NCI-H1417 (cell line): Measurements from ENCODE around the gene MEIS2.

Experiments used
- DNase-seq, 3 experiments: peaks; one replicate each; lab custom pipeline; 2025; lab: John Stamatoyannopoulos, UW

The MEIS2 gene

GRCh38 chr15:37112971-37113670, 12.8 kb upstream of the MEIS2 start:
- DNase-seq: peak in 1 of 3 experiments; percentile 30

- peak in 1 of 3 experiments; percentile 39 for DNase-seq
These were observed 11.8 kb upstream of the MEIS2 start for GRCh38 chr15:37112171-37112570.

- DNase-seq: peak in 2 of 3 experiments; percentile 40 to 43
These were observed 11.0 kb upstream of the MEIS2 start for GRCh38 chr15:37111427-37111717.

GRCh38 chr15:37109872-37110572, 9.7 kb upstream of the MEIS2 start:
- DNase-seq: peak in 2 of 3 experiments; percentile 64 to 94

- DNase-seq: peak in 2 of 3 experiments; percentile 73 to 93
These were observed 9.0 kb upstream of the MEIS2 start for GRCh38 chr15:37109168-37109871.

- DNase-seq: peak in 2 of 3 experiments; percentile 47 to 67
These were observed 8.2 kb upstream of the MEIS2 start for GRCh38 chr15:37108381-37109167.

- DNase-seq: peak in 2 of 3 experiments; percentile 47 to 77
These were observed 7.5 kb upstream of the MEIS2 start for GRCh38 chr15:37107744-37108380.

- peak in 2 of 3 experiments; percentile 67 to 81 for DNase-seq
These were observed 6.9 kb upstream of the MEIS2 start for GRCh38 chr15:37107071-37107743.

- peak in 2 of 3 experiments; percentile 67 to 84 for DNase-seq
These were observed 6.2 kb upstream of the MEIS2 start for GRCh38 chr15:37106490-37107001.

GRCh38 chr15:37105889-37106288, 5.5 kb upstream of the MEIS2 start:
- DNase-seq: peak in 2 of 3 experiments; percentile 47 to 69

GRCh38 chr15:37105029-37105428, 4.7 kb upstream of the MEIS2 start:
- peak in 1 of 3 experiments; percentile 62 for DNase-seq

- DNase-seq: peak in 2 of 3 experiments; percentile 58 to 79
These were observed 4.2 kb upstream of the MEIS2 start for GRCh38 chr15:37104424-37104981.

- DNase-seq: peak in 1 of 3 experiments; percentile 43
These were observed 3.4 kb upstream of the MEIS2 start for GRCh38 chr15:37103475-37104423.

GRCh38 chr15:37103163-37103435, 2.8 kb upstream of the MEIS2 start:
- DNase-seq: no peak

GRCh38 chr15:37102305-37103162, 2.2 kb upstream of the MEIS2 start:
- peak; percentile 32 to 91 (median 78) for DNase-seq

GRCh38 chr15:37101980-37102304, 1.6 kb upstream of the MEIS2 start:
- DNase-seq: peak in 2 of 3 experiments; percentile 32 to 86

GRCh38 chr15:37100966-37101215, 542 bp upstream of the MEIS2 start:
- DNase-seq: peak; percentile 31 to 86 (median 71)

GRCh38 chr15:37099319-37100108, 835 bp downstream of the MEIS2 start:
- DNase-seq: peak; percentile 26 to 82 (median 65)
